GM12878 (cell line): ENCODE results near the gene TCF20. TPM values are rescaled to one million over a fixed set of nuclear protein-coding genes. Genes with fewer than 3 reads are reported as not detected.

ENCODE experiments used
- ATAC-seq: fragments of 200-7000 bp; cut with Tn5 transposase; 3 replicates; pipeline ENCODE4 v1.9.1; 2020; ENCODE audit warnings: mild to moderate bottlenecking, moderate library complexity
- BruUV-seq: library from RNA; stranded (reverse); fragments of 400-500 nt; replicated peaks from 2 replicates; lab custom pipeline; 2021; lab: Mats Ljungman, UMichigan
- CTCF ChIA-PET: fragments of 300-600 bp; sonication (Branson Sonifier 250); formaldehyde crosslinking; extraction: SDS; loops from one replicate; lab custom pipeline; 2021; ENCODE audit warnings: inconsistent platforms; lab: Yijun Ruan, JAX
- POLR2A ChIA-PET: fragments of 350-600 bp; formaldehyde crosslinking; extraction: SDS; loops from one replicate; lab custom pipeline; 2021; ENCODE audit warnings: inconsistent platforms; lab: Charles Lee
- RAD21 ChIA-PET: fragments of 300-600 bp; sonication (Branson Sonifier 250); formaldehyde crosslinking; loops from one replicate; lab custom pipeline; 2023; ENCODE audit warnings: antibody characterized with exemption; ENCODE audit not compliant: unreplicated experiment; lab: Charles Lee
- SMC1A ChIA-PET: fragments of 300-600 bp; sonication (Branson Sonifier 250); formaldehyde crosslinking; loops from one replicate; lab custom pipeline; 2023; ENCODE audit not compliant: unreplicated experiment, uncharacterized antibody; lab: Charles Lee
- DNase-seq: peaks from one replicate; pipeline ENCODE4 v3.0.0-alpha.2; 2011; ENCODE audit warnings: low read depth, low spot score
- FAIRE-seq: peaks from 3 replicates; lab custom pipeline; 2011; peaks lifted over from hg19 to GRCh38; lab: Jason Lieb, UNC
- H2AFZ ChIP-seq: 2 replicates; pipeline ENCODE4 v1.6.0; 2011; ENCODE audit warnings: low read depth, low read length, control low read depth; ENCODE audit not compliant: control insufficient read depth
- H3K27ac ChIP-seq: 2 replicates; pipeline ENCODE4 v1.5.1; 2011; ENCODE audit warnings: control low read depth; ENCODE audit not compliant: control insufficient read depth, insufficient read depth
- H3K27me3 ChIP-seq, 2 experiments: replicated peaks in 1 of 2; 2 replicates each; pipeline versions ENCODE4 v1.6.0 to v1.6.1; 2011; ENCODE audit warnings: low read length in 1 of 2; ENCODE audit not compliant: control insufficient read depth in 2 of 2, insufficient read depth in 2 of 2
- H3K36me3 ChIP-seq, 2 experiments: 2 replicates each; pipeline ENCODE4 v1.5.1; 2011; ENCODE audit warnings: low read length in 1 of 2; ENCODE audit not compliant: control insufficient read depth in 2 of 2, insufficient read depth in 2 of 2
- H3K4me1 ChIP-seq: 2 replicates; pipeline ENCODE4 v1.6.1; 2011; ENCODE audit warnings: mild to moderate bottlenecking, low read length, moderate library complexity, mixed read lengths; ENCODE audit not compliant: control insufficient read depth, insufficient read depth
- H3K4me2 ChIP-seq: 2 replicates; pipeline ENCODE4 v1.6.0; 2011; ENCODE audit warnings: control low read depth; ENCODE audit not compliant: control insufficient read depth, insufficient read depth
- H3K4me3 ChIP-seq: fragments of 200-600 bp; sonication (generic); 2 replicates; pipeline ENCODE4 v1.5.1; 2016
- H3K79me2 ChIP-seq: 2 replicates; pipeline ENCODE4 v1.6.0; 2011; ENCODE audit warnings: low read length; ENCODE audit not compliant: control insufficient read depth, insufficient read depth
- H3K9ac ChIP-seq: 2 replicates; pipeline ENCODE4 v1.8.0; 2011; ENCODE audit warnings: low read length, control low read depth, mixed read lengths; ENCODE audit not compliant: control insufficient read depth, insufficient read depth
- H3K9me3 ChIP-seq: replicated peaks from 3 replicates; pipeline ENCODE4 v1.5.1; 2011; ENCODE audit warnings: mild to moderate bottlenecking, low read length; ENCODE audit not compliant: control insufficient read depth, insufficient read depth
- H4K20me1 ChIP-seq: 2 replicates; pipeline ENCODE4 v1.6.0; 2011; ENCODE audit not compliant: control insufficient read depth, insufficient read depth
- MLLT1 ChIP-seq: fragments of 450-650 bp; IDR thresholded peaks from 2 replicates; pipeline ENCODE4 v1.6.1; 2016; ENCODE audit warnings: mild to moderate bottlenecking
- NR2F1 ChIP-seq: fragments of 450-650 bp; conservative IDR thresholded peaks from 2 replicates; pipeline ENCODE4 v1.6.1; 2017; ENCODE audit warnings: mild to moderate bottlenecking
- STAT1 ChIP-seq: fragments of 450-650 bp; conservative IDR thresholded peaks from 2 replicates; pipeline ENCODE4 v1.6.1; 2014; ENCODE audit warnings: antibody characterized with exemption, mild to moderate bottlenecking
- ZBTB33 ChIP-seq: fragments of 450-650 bp; IDR thresholded peaks from 2 replicates; pipeline ENCODE4 v1.6.1; 2017; ENCODE audit warnings: mild to moderate bottlenecking
- WGBS: methylation state at CpG from one replicate; pipeline ENCODE4 v1.1.6; 2016; ENCODE audit warnings: low lambda C conversion rate; ENCODE audit not compliant: insufficient replicate concordance, insufficient coverage; ENCODE audit errors: missing lambda C conversion rate; 5-methylcytosine and 5-hydroxymethylcytosine counted together
- in situ Hi-C: fragments of 300-500 bp; cut with MboI; formaldehyde crosslinking; loops from 9 replicates; pipeline ENCODE4 v1.14.3; 2018; ENCODE audit warnings: mixed read lengths
- intact Hi-C: fragments of 100-400 bp; cut with micrococcal nuclease; formaldehyde crosslinking; loops from one replicate; pipeline ENCODE4 v1.14.2; 2022; ENCODE audit not compliant: unreplicated experiment
- polyA plus RNA-seq, 11 experiments: library from polyadenylated mRNA; depleted of rRNA in 4 of 11; unstranded in 6 of 11; stranded (reverse) in 5 of 11; fragments of >200 nt; fragmentation: Nextera tagmentation in 4 of 11; fragmentation: Illumina TruSeq in 1 of 11; extraction: Ambion mirVana in 4 of 11; extraction: Trizol in 1 of 11; gene quantifications; 1 replicate in 1 of 11; 2 replicates in 10 of 11; pipeline versions ENCODE4 v1.2.1 to v1.2.3, GENCODE V29; 2011 to 2016; ENCODE audit warnings: inconsistent platforms in 2 of 11, missing spikeins in 2 of 11, low read depth in 1 of 11
- total RNA-seq, 4 experiments: library from RNA; depleted of rRNA in 3 of 4; stranded (reverse); fragments of >200 nt in 3 of 4; fragmentation: Illumina TruSeq in 1 of 4; extraction: Trizol in 1 of 4; gene quantifications; 2 replicates each; pipeline versions ENCODE4 v1.2.1 to v1.2.3, GENCODE V29; 2013 to 2021

Gene TCF20
- total and polyA plus RNA-seq, 10 of the 15 experiments (the other 5 are each of a cell fraction or from before 2014, with no cell fraction given), result 0.64 to 52.9 (median 22.6) TPM

- intact Hi-C loops (no loop called here), in situ Hi-C loops (no loop called here)
- POLR2A ChIA-PET, result interaction anchor here (0.5 to 1.0 kb wide), 3 partner anchors 165 to 448 kb away, joined by 3 to 5 read pairs (median 5); no protein-coding TSS in a partner anchor
- H3K27me3 ChIP-seq, result no peaks in the 10 kb centered on the region
- H3K4me3 ChIP-seq, result peak overlapping the region; percentile 55; the same call in 1 of the 2 replicates
- peaks cover 37% of the 10 kb centered on the region for H3K79me2 ChIP-seq
- H3K9me3 ChIP-seq, result no peaks in the 10 kb centered on the region
- SMC1A ChIA-PET, result interaction anchor here (1.5 kb wide), 1 partner anchor 17 kb away, joined by 3 read pairs; no protein-coding TSS in a partner anchor
- BruUV-seq, result no TSS peak
- H3K27ac ChIP-seq, result no peak overlapping the region
- H3K36me3 ChIP-seq, result no peaks in the 10 kb centered on the region
- peak overlapping the region; percentile 36 for H3K4me2 ChIP-seq
- H3K9ac ChIP-seq, result no peak overlapping the region
- H3K4me1 ChIP-seq, result peaks cover 8% of the 10 kb centered on the region; the same call in 1 of the 2 replicates
- CTCF ChIA-PET, result no interaction called here
- WGBS, result 91% methylated on average over 20 of the region's 20 CpGs
- TF ChIP-seq NR2F1 (0 out of 2 replicates have a peak, but pooled peaks have one; percentile 27), MLLT1 (peak; percentile 55), STAT1 (no peak), ZBTB33 (peak; percentile 1; the same call in 1 of the 2 replicates)
- no peaks in the 10 kb centered on the region; the same call in 1 of the 2 replicates for H4K20me1 ChIP-seq
- DNase-seq, result no peak
- H2AFZ ChIP-seq, result no peak overlapping the region
- RAD21 ChIA-PET, result no interaction called here
- ATAC-seq, result no peak
- FAIRE-seq, result no peak
Measured at GRCh38 chr22:42271191-42271813, 849 bp upstream of the TCF20 start.
